H1 (cell line): Measurements from ENCODE around the gene CACNG6. TPM values are rescaled to one million over a fixed set of nuclear protein-coding genes. Genes with fewer than 3 reads are reported as not detected.
A peak's percentile ranks its signal among the peaks of the same experiment; 100 is the strongest.

ENCODE experiments used
- CTCF ChIA-PET: fragments of 300-600 bp; sonication (Branson Sonifier 250); formaldehyde crosslinking; loops from one replicate; lab custom pipeline; 2021; ENCODE audit not compliant: partially characterized antibody; lab: Charles Lee
- POLR2A ChIA-PET: fragments of 300-600 bp; sonication (Branson Sonifier 250); formaldehyde crosslinking; loops from one replicate; lab custom pipeline; 2021; ENCODE audit warnings: inconsistent platforms; ENCODE audit not compliant: partially characterized antibody; lab: Charles Lee
- DNase-seq, 2 experiments: peaks; one replicate each; pipeline versions ENCODE4 v3.0.0 to v3.0.0-alpha.2; 2010 to 2022; ENCODE audit warnings: low spot score in 2 of 2, low read depth in 1 of 2, mixed read lengths in 1 of 2
- FAIRE-seq: peaks from 2 replicates; lab custom pipeline; 2011; peaks lifted over from hg19 to GRCh38; lab: Jason Lieb, UNC
- H2AFZ ChIP-seq: 2 replicates; pipeline ENCODE4 v1.8.1; 2012; ENCODE audit warnings: low read length, inconsistent platforms
- H2AK5ac ChIP-seq: 2 replicates; pipeline ENCODE4 v1.6.1; 2013; ENCODE audit warnings: low read depth, low read length
- H2BK120ac ChIP-seq: replicated peaks from 2 replicates; pipeline ENCODE3; 2013; ENCODE audit warnings: low read depth, low read length, inconsistent platforms
- H2BK12ac ChIP-seq: 2 replicates; pipeline ENCODE4 v1.6.1; 2013; ENCODE audit warnings: low read depth, low read length
- H2BK15ac ChIP-seq: 2 replicates; pipeline ENCODE4 v1.6.1; 2013; ENCODE audit warnings: low read length
- H2BK20ac ChIP-seq: 2 replicates; pipeline ENCODE4 v1.6.1; 2013; ENCODE audit warnings: low read length
- H2BK5ac ChIP-seq: 2 replicates; pipeline ENCODE4 v1.6.1; 2013; ENCODE audit warnings: low read depth, low read length
- H3K14ac ChIP-seq: 2 replicates; pipeline ENCODE4 v1.6.1; 2013; ENCODE audit warnings: inconsistent platforms; ENCODE audit not compliant: insufficient read length
- H3K18ac ChIP-seq: 2 replicates; pipeline ENCODE4 v1.6.1; 2013; ENCODE audit warnings: low read length; ENCODE audit errors: extremely low read depth
- H3K23ac ChIP-seq: 2 replicates; pipeline ENCODE4 v1.6.1; 2013; ENCODE audit warnings: inconsistent platforms; ENCODE audit not compliant: insufficient read length
- H3K23me2 ChIP-seq: 2 replicates; pipeline ENCODE4 v1.6.1; 2013; ENCODE audit warnings: low read depth, low read length
- H3K27ac ChIP-seq: 2 replicates; pipeline ENCODE4 v1.6.1; 2011; ENCODE audit warnings: low read depth, low read length, inconsistent platforms
- H3K27me3 ChIP-seq, 4 experiments: replicated peaks in 1 of 4; 1 replicate in 1 of 4; 2 replicates in 3 of 4; pipeline versions ENCODE4 v1.6.1 to v1.8.1; 2011 to 2013; ENCODE audit warnings: low read length in 3 of 4, mild to moderate bottlenecking in 3 of 4, inconsistent platforms in 2 of 4, mixed read lengths in 2 of 4, moderate library complexity in 1 of 4; ENCODE audit not compliant: control insufficient read depth in 3 of 4, insufficient read depth in 3 of 4; ENCODE audit errors: extremely low read depth in 1 of 4
- H3K36me3 ChIP-seq, 4 experiments: 2 replicates each; pipeline versions ENCODE4 v1.6.1 to v1.8.1; 2011 to 2013; ENCODE audit warnings: mild to moderate bottlenecking in 4 of 4, low read length in 3 of 4, moderate library complexity in 2 of 4, control low read depth in 1 of 4, inconsistent platforms in 1 of 4; ENCODE audit not compliant: insufficient read depth in 4 of 4, control insufficient read depth in 2 of 4
- H3K4ac ChIP-seq: replicated peaks from 2 replicates; pipeline ENCODE3; 2013; ENCODE audit warnings: low read length, low read depth, mixed read lengths, inconsistent platforms; ENCODE audit not compliant: insufficient read length
- H3K4me1 ChIP-seq, 4 experiments: replicated peaks in 1 of 4; 1 replicate in 1 of 4; 2 replicates in 3 of 4; pipeline versions ENCODE4 v1.6.1 to v1.8.1; 2011 to 2013; ENCODE audit warnings: low read length in 3 of 4, inconsistent platforms in 2 of 4, mixed read lengths in 1 of 4; ENCODE audit not compliant: insufficient read depth in 4 of 4, control insufficient read depth in 3 of 4
- H3K4me2 ChIP-seq, 2 experiments: 2 replicates each; pipeline versions ENCODE4 v1.6.1 to v1.8.1; 2011 to 2013; ENCODE audit warnings: low read depth in 2 of 2, low read length in 2 of 2, control low read depth in 1 of 2, inconsistent platforms in 1 of 2, mild to moderate bottlenecking in 1 of 2; ENCODE audit not compliant: insufficient read depth in 1 of 2
- H3K4me3 ChIP-seq, 4 experiments: fragments of 200-600, 300-600 bp in 1 of 4; sonication (generic), shearing (Covaris generic), sonication (Bioruptor Twin) in 1 of 4; 2 replicates each; pipeline versions ENCODE4 v1.5.1 to v1.8.1; 2011 to 2016; ENCODE audit warnings: low read length in 4 of 4, low read depth in 3 of 4, control low read depth in 2 of 4, inconsistent platforms in 2 of 4, mild to moderate bottlenecking in 2 of 4, mixed read lengths in 1 of 4, moderate library complexity in 1 of 4; ENCODE audit not compliant: insufficient read depth in 2 of 4; ENCODE audit errors: extremely low read depth in 1 of 4
- H3K56ac ChIP-seq: replicated peaks from 2 replicates; pipeline ENCODE3; 2013; ENCODE audit warnings: low read depth, mild to moderate bottlenecking, mixed read lengths, low read length, inconsistent platforms; ENCODE audit not compliant: insufficient read length
- H3K79me1 ChIP-seq: 2 replicates; pipeline ENCODE4 v1.6.1; 2013; ENCODE audit warnings: low read depth, low read length, control low read depth
- H3K79me2 ChIP-seq, 2 experiments: 2 replicates each; pipeline versions ENCODE4 v1.6.1 to v1.8.1; 2012 to 2013; ENCODE audit warnings: low read length in 2 of 2, mild to moderate bottlenecking in 2 of 2, inconsistent platforms in 1 of 2; ENCODE audit not compliant: insufficient read depth in 2 of 2, control insufficient read depth in 1 of 2
- H3K9ac ChIP-seq, 4 experiments: replicated peaks in 1 of 4; 1 replicate in 1 of 4; 2 replicates in 3 of 4; pipeline versions ENCODE4 v1.6.1 to v1.8.1; 2011 to 2013; ENCODE audit warnings: low read depth in 3 of 4, low read length in 3 of 4, control low read depth in 2 of 4, mild to moderate bottlenecking in 2 of 4, moderate library complexity in 2 of 4, inconsistent platforms in 1 of 4; ENCODE audit errors: extremely low read depth in 1 of 4
- H3K9me3 ChIP-seq, 2 experiments: 2 replicates each; pipeline versions ENCODE4 v1.6.1 to v1.8.1; 2012 to 2013; ENCODE audit warnings: mild to moderate bottlenecking in 2 of 2, moderate library complexity in 2 of 2, control low read depth in 1 of 2, inconsistent platforms in 1 of 2, low read depth in 1 of 2, low read length in 1 of 2, mixed read lengths in 1 of 2; ENCODE audit not compliant: insufficient read depth in 2 of 2
- H4K20me1 ChIP-seq, 2 experiments: replicated peaks in 1 of 2; 2 replicates each; pipeline versions ENCODE3 to v1.8.1; 2011 to 2013; ENCODE audit warnings: inconsistent platforms in 2 of 2, low read length in 2 of 2, mild to moderate bottlenecking in 1 of 2; ENCODE audit not compliant: insufficient read depth in 2 of 2, control insufficient read depth in 1 of 2
- H4K5ac ChIP-seq: 2 replicates; pipeline ENCODE4 v1.6.1; 2013; ENCODE audit warnings: low read length, low read depth, mixed read lengths, inconsistent platforms; ENCODE audit not compliant: insufficient read length
- H4K8ac ChIP-seq: 2 replicates; pipeline ENCODE4 v1.8.0; 2013; ENCODE audit warnings: mild to moderate bottlenecking, moderate library complexity, low read length, inconsistent platforms; ENCODE audit not compliant: insufficient read depth; ENCODE audit errors: extremely low read depth
- H4K91ac ChIP-seq: replicated peaks from 2 replicates; pipeline ENCODE3; 2013; ENCODE audit warnings: low read length, mixed read lengths, inconsistent platforms; ENCODE audit not compliant: insufficient read length
- WGBS, 2 experiments: shearing (Covaris generic) in 1 of 2; methylation state at CpG; one replicate each; pipeline versions ENCODE4 v1.1.6 to v1.1.7; 2013 to 2015; ENCODE audit warnings: low lambda C conversion rate in 2 of 2, mixed read lengths in 2 of 2, inconsistent platforms in 1 of 2, low coverage in 1 of 2, missing lambda C conversion rate in 1 of 2; ENCODE audit not compliant: insufficient replicate concordance in 2 of 2, insufficient coverage in 1 of 2, insufficient read length in 1 of 2; ENCODE audit errors: extremely low coverage in 1 of 2, missing lambda C conversion rate in 1 of 2; 5-methylcytosine and 5-hydroxymethylcytosine counted together
- polyA plus RNA-seq, 7 experiments: library from polyadenylated mRNA; depleted of rRNA in 3 of 7; stranded (reverse) in 5 of 7; unstranded in 2 of 7; fragments of >200 nt in 5 of 7; fragments of 200-250 nt in 2 of 7; gene quantifications; 1 replicate in 5 of 7; 2 replicates in 1 of 7; 4 replicates in 1 of 7; pipeline versions ENCODE4 v1.2.1 to v1.2.3, GENCODE V29; 2011 to 2013; ENCODE audit warnings: missing spikeins in 2 of 7, mixed read lengths in 2 of 7
- total RNA-seq: library from RNA; stranded (reverse); fragmentation: NEBNext Ultra II Directional; extraction: Animal tissue kit (Norgen Biotek cat#: 25700); gene quantifications from 2 replicates; pipeline ENCODE4 v1.2.1, GENCODE V29; 2021

The CACNG6 gene
- total and polyA plus RNA-seq, 2 of the 8 experiments (the other 6 are each of a cell fraction or from before 2014, with no cell fraction given): 1.2 to 1.6 TPM

DNA sequence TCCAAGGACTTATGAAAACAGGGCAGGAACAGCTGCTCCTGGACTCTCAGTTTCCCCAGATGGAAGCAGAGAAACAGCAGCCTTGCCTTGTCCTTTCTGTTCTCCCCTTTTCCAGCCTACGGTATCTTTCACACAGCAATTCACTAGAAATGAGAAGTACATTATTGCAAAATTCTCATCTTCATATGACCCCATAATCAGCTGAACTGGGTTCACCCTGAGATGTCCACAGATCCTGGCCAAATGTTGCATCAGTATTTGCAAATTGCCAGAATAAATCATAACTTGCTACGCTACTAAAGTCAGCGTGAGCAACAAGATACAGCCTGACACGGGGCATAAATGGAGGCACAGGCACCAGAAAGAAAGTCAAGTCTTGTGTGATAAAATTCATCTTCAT, 56.2 kb downstream of the CACNG6 start:
- H3K14ac ChIP-seq: no peak overlapping the region
- no peak overlapping the region for H2BK12ac ChIP-seq
- H3K4me1 ChIP-seq: no peaks in the 10 kb centered on the region
- H4K5ac ChIP-seq: no peak overlapping the region
- no peak overlapping the region for H2BK15ac ChIP-seq
- no peak overlapping the region for H3K27ac ChIP-seq
- ChIA-PET POLR2A (interaction anchor here (0.6 to 0.7 kb wide), 2 partner anchors 9 to 54 kb away, joined by 3 read pairs; no protein-coding TSS in a partner anchor), CTCF (interaction anchor here (0.6 kb wide), 1 partner anchor 49 kb away, joined by 4 read pairs; no protein-coding TSS in a partner anchor)
- no peak overlapping the region for H2BK5ac ChIP-seq
- peaks cover 2% of the 10 kb centered on the region; the same call in 1 of the 2 replicates for H3K23me2 ChIP-seq
- H3K79me2 ChIP-seq: no peaks in the 10 kb centered on the region
- H2BK20ac ChIP-seq: no peak overlapping the region
- H4K20me1 ChIP-seq: no peaks in the 10 kb centered on the region
- H3K36me3 ChIP-seq: no peaks in the 10 kb centered on the region
- no peak for DNase-seq
- H3K79me1 ChIP-seq: no peaks in the 10 kb centered on the region
- H3K23ac ChIP-seq: no peak overlapping the region
- no peaks in the 10 kb centered on the region for H3K9me3 ChIP-seq
- H3K9ac ChIP-seq: no peak overlapping the region
- WGBS, 2 experiments: 93% methylated on average over 4 of the region's 4 CpGs; no CpG with 5 or more reads in 1 of the 2 experiments
- no peak for FAIRE-seq
- H3K27me3 ChIP-seq: no peaks in the 10 kb centered on the region
- H3K56ac ChIP-seq: no peak overlapping the region
- H3K4me2 ChIP-seq: no peak overlapping the region
- H4K8ac ChIP-seq: no peak overlapping the region
- H2AFZ ChIP-seq: no peak overlapping the region
- peak overlapping the region; percentile 54 for H2BK120ac ChIP-seq
- H4K91ac ChIP-seq: no peak overlapping the region
- no peak overlapping the region for H2AK5ac ChIP-seq
- no peak overlapping the region for H3K4me3 ChIP-seq
- no peak overlapping the region for H3K4ac ChIP-seq
- H3K18ac ChIP-seq: no peak overlapping the region
